ENCODE data around the gene EPHB2.

The EPHB2 gene

GRCh38 chr1:22754106-22754768 is 43.6 kb downstream of the EPHB2 start:
- Histone ChIP-seq H3K36me3 (replicated peaks in 1 of 2; ENCODE audit: control insufficient read depth in 2 of 2, insufficient read depth in 2 of 2, low read length in 2 of 2) (no peaks in the 10 kb centered on the region), H3K4ac (ENCODE audit: low read length) (peak overlapping the region; percentile 4), H3K27ac (replicated peaks; ENCODE audit: low read length) (no peak overlapping the region), H3K4me3 (ENCODE audit: low read length in 2 of 2) (no peak overlapping the region), H3K9me3 (replicated peaks in 1 of 2; ENCODE audit: control insufficient read depth in 2 of 2, insufficient read depth in 1 of 2, low read depth in 1 of 2, low read length in 2 of 2) (no peaks in the 10 kb centered on the region), H2AK5ac (ENCODE audit: low read depth, low read length) (no peak overlapping the region), H3K9ac (ENCODE audit: low read depth, low read length, poor library complexity) (no peak overlapping the region), H3K23ac (ENCODE audit: low read depth, low read length, poor library complexity) (no peak overlapping the region), H2BK12ac (ENCODE audit: low read length) (no peak overlapping the region), H2AFZ (ENCODE audit: low read length) (no peak overlapping the region), H3K4me2 (ENCODE audit: insufficient read depth, low read length, poor library complexity, severe bottlenecking) (no peak overlapping the region), H3K79me1 (ENCODE audit: low read depth, low read length) (peaks cover 4% of the 10 kb centered on the region), H2BK5ac (ENCODE audit: low read length) (no peak overlapping the region), H4K91ac (ENCODE audit: low read depth, low read length, poor library complexity) (no peak overlapping the region), H3K27me3 (ENCODE audit: control insufficient read depth in 3 of 3, insufficient read depth in 3 of 3, low read depth in 1 of 3, low read length in 3 of 3) (no peaks in the 10 kb centered on the region), H3K4me1 (ENCODE audit: control insufficient read depth in 2 of 2, insufficient read depth in 1 of 2, low read depth in 1 of 2, low read length in 2 of 2) (peaks cover 7 to 11% of the 10 kb centered on the region in 2 donors), H3K14ac (ENCODE audit: low read length) (peak overlapping the region; percentile 42), H2BK120ac (ENCODE audit: low read depth, low read length) (no peak overlapping the region), H4K8ac (ENCODE audit: low read depth, low read length) (no peak overlapping the region), H2BK15ac (ENCODE audit: low read length) (no peak overlapping the region), H3K18ac (ENCODE audit: low read length) (no peak overlapping the region)
- WGBS, 2 donors (ENCODE audit: extremely low coverage in 2 of 2, insufficient read length in 2 of 2, insufficient replicate concordance in 1 of 2) = no CpG with 5 or more reads among the region's 10 CpGs
- DNase-seq (ENCODE audit: low spot score) = no peak

GRCh38 chr1:22754824-22755223 is 44.2 kb downstream of the EPHB2 start:
- Histone ChIP-seq H2BK120ac (ENCODE audit: low read depth, low read length) (no peak overlapping the region), H2AK5ac (ENCODE audit: low read depth, low read length) (no peak overlapping the region), H3K9me3 (replicated peaks in 1 of 2; ENCODE audit: control insufficient read depth in 2 of 2, insufficient read depth in 1 of 2, low read depth in 1 of 2, low read length in 2 of 2) (no peaks in the 10 kb centered on the region), H3K36me3 (replicated peaks in 1 of 2; ENCODE audit: control insufficient read depth in 2 of 2, insufficient read depth in 2 of 2, low read length in 2 of 2) (no peaks in the 10 kb centered on the region), H3K4ac (ENCODE audit: low read length) (no peak overlapping the region), H3K4me3 (ENCODE audit: low read length in 2 of 2) (no peak overlapping the region), H3K18ac (ENCODE audit: low read length) (no peak overlapping the region), H4K8ac (ENCODE audit: low read depth, low read length) (no peak overlapping the region), H2BK12ac (ENCODE audit: low read length) (no peak overlapping the region), H3K9ac (ENCODE audit: low read depth, low read length, poor library complexity) (no peak overlapping the region), H2BK15ac (ENCODE audit: low read length) (no peak overlapping the region), H3K4me1 (ENCODE audit: control insufficient read depth in 2 of 2, insufficient read depth in 1 of 2, low read depth in 1 of 2, low read length in 2 of 2) (peaks cover 7 to 11% of the 10 kb centered on the region in 2 donors), H3K14ac (ENCODE audit: low read length) (no peak overlapping the region), H3K79me1 (ENCODE audit: low read depth, low read length) (peaks cover 4% of the 10 kb centered on the region), H3K23ac (ENCODE audit: low read depth, low read length, poor library complexity) (no peak overlapping the region), H3K27me3 (ENCODE audit: control insufficient read depth in 3 of 3, insufficient read depth in 3 of 3, low read depth in 1 of 3, low read length in 3 of 3) (no peaks in the 10 kb centered on the region), H3K27ac (replicated peaks; ENCODE audit: low read length) (no peak overlapping the region), H2AFZ (ENCODE audit: low read length) (no peak overlapping the region), H4K91ac (ENCODE audit: low read depth, low read length, poor library complexity) (no peak overlapping the region), H2BK5ac (ENCODE audit: low read length) (no peak overlapping the region), H3K4me2 (ENCODE audit: insufficient read depth, low read length, poor library complexity, severe bottlenecking) (no peak overlapping the region)
- no peak for DNase-seq (ENCODE audit: low spot score)
- no CpG with 5 or more reads among the region's 7 CpGs for WGBS, 2 donors (ENCODE audit: extremely low coverage in 2 of 2, insufficient read length in 2 of 2, insufficient replicate concordance in 1 of 2)

GRCh38 chr1:22755641-22756040 is 45.0 kb downstream of the EPHB2 start:
- no peaks in the 10 kb centered on the region for H3K27me3 ChIP-seq (ENCODE audit: control insufficient read depth in 3 of 3, insufficient read depth in 3 of 3, low read depth in 1 of 3, low read length in 3 of 3)
- no peaks in the 10 kb centered on the region for H3K9me3 ChIP-seq (replicated peaks in 1 of 2; ENCODE audit: control insufficient read depth in 2 of 2, insufficient read depth in 1 of 2, low read depth in 1 of 2, low read length in 2 of 2)
- no peak for DNase-seq (ENCODE audit: low spot score)
- no CpG with 5 or more reads among the region's 5 CpGs for WGBS, 2 donors (ENCODE audit: extremely low coverage in 2 of 2, insufficient read length in 2 of 2, insufficient replicate concordance in 1 of 2)
- no peak overlapping the region for H3K4me2 ChIP-seq (ENCODE audit: insufficient read depth, low read length, poor library complexity, severe bottlenecking)
- no peak overlapping the region for H3K14ac ChIP-seq (ENCODE audit: low read length)
- no peak overlapping the region for H4K8ac ChIP-seq (ENCODE audit: low read depth, low read length)
- H3K36me3 ChIP-seq (replicated peaks in 1 of 2; ENCODE audit: control insufficient read depth in 2 of 2, insufficient read depth in 2 of 2, low read length in 2 of 2) = no peaks in the 10 kb centered on the region
- no peak overlapping the region for H2BK5ac ChIP-seq (ENCODE audit: low read length)
- H3K27ac ChIP-seq (replicated peaks; ENCODE audit: low read length) = no peak overlapping the region
- H3K4me1 ChIP-seq (ENCODE audit: control insufficient read depth in 2 of 2, insufficient read depth in 1 of 2, low read depth in 1 of 2, low read length in 2 of 2) = peaks cover 4 to 5% of the 10 kb centered on the region in 2 donors
- peak overlapping the region; percentile 67 for H3K18ac ChIP-seq (ENCODE audit: low read length)
- no peak overlapping the region for H3K4ac ChIP-seq (ENCODE audit: low read length)
- no peak overlapping the region for H3K4me3 ChIP-seq (ENCODE audit: low read length in 2 of 2)
- no peak overlapping the region for H2AFZ ChIP-seq (ENCODE audit: low read length)
- no peak overlapping the region for H4K91ac ChIP-seq (ENCODE audit: low read depth, low read length, poor library complexity)
- no peak overlapping the region for H3K9ac ChIP-seq (ENCODE audit: low read depth, low read length, poor library complexity)
- H2BK15ac ChIP-seq (ENCODE audit: low read length) = no peak overlapping the region
- H2AK5ac ChIP-seq (ENCODE audit: low read depth, low read length) = peak overlapping the region; percentile 32
- H2BK120ac ChIP-seq (ENCODE audit: low read depth, low read length) = no peak overlapping the region
- peaks cover 4% of the 10 kb centered on the region for H3K79me1 ChIP-seq (ENCODE audit: low read depth, low read length)
- no peak overlapping the region for H2BK12ac ChIP-seq (ENCODE audit: low read length)
- H3K23ac ChIP-seq (ENCODE audit: low read depth, low read length, poor library complexity) = no peak overlapping the region

- Histone ChIP-seq H3K23ac (ENCODE audit: low read depth, low read length, poor library complexity) (no peak overlapping the region), H3K4ac (ENCODE audit: low read length) (no peak overlapping the region), H2AFZ (ENCODE audit: low read length) (no peak overlapping the region), H3K27me3 (ENCODE audit: control insufficient read depth in 3 of 3, insufficient read depth in 3 of 3, low read depth in 1 of 3, low read length in 3 of 3) (no peaks in the 10 kb centered on the region), H2BK15ac (ENCODE audit: low read length) (no peak overlapping the region), H3K9ac (ENCODE audit: low read depth, low read length, poor library complexity) (peak overlapping the region; percentile 13), H2AK5ac (ENCODE audit: low read depth, low read length) (peak overlapping the region; percentile 32), H2BK12ac (ENCODE audit: low read length) (no peak overlapping the region), H3K27ac (replicated peaks; ENCODE audit: low read length) (no peak overlapping the region), H3K4me3 (ENCODE audit: low read length in 2 of 2) (no peak overlapping the region), H4K91ac (ENCODE audit: low read depth, low read length, poor library complexity) (no peak overlapping the region), H2BK120ac (ENCODE audit: low read depth, low read length) (no peak overlapping the region), H3K14ac (ENCODE audit: low read length) (no peak overlapping the region), H4K8ac (ENCODE audit: low read depth, low read length) (no peak overlapping the region), H3K36me3 (replicated peaks in 1 of 2; ENCODE audit: control insufficient read depth in 2 of 2, insufficient read depth in 2 of 2, low read length in 2 of 2) (no peaks in the 10 kb centered on the region), H3K9me3 (replicated peaks in 1 of 2; ENCODE audit: control insufficient read depth in 2 of 2, insufficient read depth in 1 of 2, low read depth in 1 of 2, low read length in 2 of 2) (no peaks in the 10 kb centered on the region), H3K4me1 (ENCODE audit: control insufficient read depth in 2 of 2, insufficient read depth in 1 of 2, low read depth in 1 of 2, low read length in 2 of 2) (peaks cover 4 to 5% of the 10 kb centered on the region in 2 donors), H3K79me1 (ENCODE audit: low read depth, low read length) (peaks cover 4% of the 10 kb centered on the region), H3K4me2 (ENCODE audit: insufficient read depth, low read length, poor library complexity, severe bottlenecking) (no peak overlapping the region), H3K18ac (ENCODE audit: low read length) (peak overlapping the region; percentile 67), H2BK5ac (ENCODE audit: low read length) (no peak overlapping the region)
- no CpG with 5 or more reads among the region's 25 CpGs for WGBS, 2 donors (ENCODE audit: extremely low coverage in 2 of 2, insufficient read length in 2 of 2, insufficient replicate concordance in 1 of 2)
- DNase-seq (ENCODE audit: low spot score) = no peak
Observed at GRCh38 chr1:22756125-22756735, 45.6 kb downstream of the EPHB2 start.

All from neuronal stem cell (in vitro differentiated cells).